NCI-H187 treated with DMSO at 0.1 percent for 48 hours (cell line): Measurements from ENCODE around the gene SEMA3E.

ENCODE experiments used
- DNase-seq: peaks from one replicate; lab custom pipeline; 2025; lab: John Stamatoyannopoulos, UW

Gene SEMA3E

GRCh38 chr7:83640731-83641537 is 8.0 kb downstream of the SEMA3E start:
- DNase-seq, result no peak

DNA sequence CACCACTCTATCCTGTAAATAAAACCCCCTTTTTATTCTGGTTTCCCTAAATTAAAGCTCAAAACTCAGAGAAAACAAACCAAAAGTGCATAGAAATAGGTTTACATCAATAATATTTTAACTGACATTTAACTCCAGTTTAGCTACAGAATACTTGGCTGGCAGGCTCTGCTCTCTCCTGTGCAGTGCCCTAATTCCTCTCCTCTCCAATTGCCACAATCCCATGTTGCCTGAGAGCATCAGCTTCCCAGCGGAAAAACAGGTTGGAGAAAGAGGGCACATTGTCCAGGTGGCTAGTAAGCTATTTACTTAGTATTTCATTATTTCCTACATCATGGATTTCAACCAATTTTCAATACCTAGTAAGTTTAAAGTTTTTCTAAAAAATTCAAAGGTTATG is 8.7 kb downstream of the SEMA3E start:
- no peak for DNase-seq

GRCh38 chr7:83633516-83633915 is 15.4 kb downstream of the SEMA3E start:
- no peak for DNase-seq

DNA sequence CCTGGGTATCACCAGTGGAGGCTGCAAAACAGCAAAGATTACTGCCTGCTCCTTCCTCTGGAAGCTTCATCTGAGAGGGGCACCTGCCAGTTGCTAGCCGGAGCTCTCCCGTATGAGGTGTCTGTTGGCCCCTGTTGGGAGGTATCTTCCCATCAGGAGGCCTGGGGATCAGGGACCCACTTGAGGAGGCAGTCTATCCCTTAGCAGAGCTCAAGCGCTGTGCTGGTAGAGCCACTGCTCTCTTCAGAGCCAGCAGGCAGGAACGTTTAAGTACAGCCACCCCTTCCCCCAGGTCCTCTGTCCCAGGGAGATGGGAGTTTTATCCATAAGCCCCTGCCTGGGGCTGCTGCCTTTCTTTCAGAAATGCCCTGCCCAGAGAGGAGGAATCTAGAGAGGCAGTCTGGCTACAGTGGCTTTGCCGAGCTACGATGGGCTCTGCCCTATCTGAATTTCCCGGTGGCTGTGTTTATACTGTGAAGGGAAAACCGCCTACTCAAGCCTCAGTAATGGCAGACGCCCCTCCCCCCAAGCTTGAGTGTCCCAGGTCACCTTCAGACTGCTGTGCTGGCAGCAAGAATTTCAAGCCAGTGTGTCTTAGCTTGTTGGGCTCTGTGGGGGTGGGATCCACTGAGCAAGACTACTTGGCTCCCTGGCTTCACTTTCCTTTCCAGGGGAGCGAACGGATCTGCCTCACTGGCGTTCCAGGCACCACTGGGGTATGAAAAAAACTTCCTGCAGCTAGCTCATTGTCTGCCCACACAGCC is 19.6 kb downstream of the SEMA3E start:
- DNase-seq, result no peak

GRCh38 chr7:83617858-83618257 is 31.1 kb downstream of the SEMA3E start:
- DNase-seq, result no peak

DNA sequence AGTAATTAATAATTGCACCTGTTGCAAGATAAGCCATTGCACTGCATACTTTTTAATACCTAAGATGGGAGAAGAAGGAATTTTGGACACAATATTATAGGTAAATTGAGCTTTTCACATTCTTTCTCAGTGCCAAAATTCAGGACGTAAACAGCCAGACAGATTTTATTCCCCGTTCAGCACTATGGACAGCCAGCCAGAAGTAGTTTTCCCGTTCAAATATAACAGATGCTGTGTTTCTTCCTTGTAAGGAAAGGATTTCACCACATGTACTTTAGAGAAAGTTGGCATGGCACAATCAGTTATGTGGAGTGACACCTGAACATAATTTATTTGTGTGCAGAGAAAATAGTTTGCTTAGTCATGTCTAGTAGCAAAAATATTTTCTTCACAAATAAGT is 34.8 kb downstream of the SEMA3E start:
- no peak for DNase-seq

GRCh38 chr7:83613232-83613631 is 35.7 kb downstream of the SEMA3E start:
- no peak for DNase-seq

GRCh38 chr7:83611776-83612175 is 37.2 kb downstream of the SEMA3E start:
- no peak for DNase-seq

DNA sequence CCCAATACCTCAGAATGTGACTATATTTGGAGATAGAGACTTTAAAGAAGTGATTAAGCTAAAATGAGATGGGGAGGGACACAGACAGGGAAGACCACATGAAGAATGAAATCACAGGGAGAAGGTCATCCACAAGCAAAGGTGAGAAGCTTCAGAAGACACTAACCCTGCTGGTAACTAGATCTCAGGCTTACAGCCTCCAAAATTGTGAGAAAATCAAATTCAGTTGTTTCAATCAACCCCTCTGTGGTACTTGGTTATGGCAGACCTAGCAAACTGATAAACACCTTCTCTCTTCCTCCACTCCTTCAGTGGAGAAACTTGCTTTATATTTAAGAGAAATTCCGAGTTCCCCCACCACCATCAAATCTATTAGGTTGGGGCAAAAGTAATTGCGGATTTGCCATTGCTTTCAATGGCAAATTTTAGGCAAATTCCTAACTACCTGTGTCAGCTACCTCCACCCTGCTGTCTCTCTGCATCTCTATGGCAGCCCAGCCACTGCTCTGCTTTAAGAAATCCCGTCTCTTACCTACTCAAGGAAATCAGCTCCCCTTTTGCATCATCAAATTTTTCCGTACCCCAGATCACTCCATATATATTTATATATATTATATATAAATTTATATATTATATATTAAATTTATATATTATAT is 38.2 kb downstream of the SEMA3E start:
- no peak for DNase-seq

GRCh38 chr7:83608716-83609115 is 40.2 kb downstream of the SEMA3E start:
- no peak for DNase-seq

GRCh38 chr7:83603649-83604048 is 45.3 kb downstream of the SEMA3E start:
- DNase-seq, result no peak

DNA sequence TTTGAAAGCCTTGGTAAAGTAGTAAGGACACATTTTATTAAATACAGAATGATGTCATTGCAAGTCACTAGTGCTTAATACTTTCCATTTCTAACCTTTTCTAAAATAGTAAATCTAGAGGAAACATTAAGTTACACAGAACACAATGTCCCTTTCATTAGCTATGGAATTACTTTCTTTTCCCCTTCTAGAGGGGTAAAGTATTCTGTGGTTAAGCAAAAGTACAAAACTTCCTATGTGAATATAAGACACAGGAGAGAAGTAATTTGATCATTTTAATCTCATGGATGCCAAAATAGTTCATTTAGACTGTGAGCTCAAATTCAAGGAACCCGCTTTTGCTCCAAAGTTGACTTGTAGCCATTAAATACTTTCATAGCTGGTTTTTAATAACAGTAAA is 49.8 kb downstream of the SEMA3E start:
- DNase-seq, result no peak

GRCh38 chr7:83593921-83594475 is 54.9 kb downstream of the SEMA3E start:
- DNase-seq, result no peak

DNA sequence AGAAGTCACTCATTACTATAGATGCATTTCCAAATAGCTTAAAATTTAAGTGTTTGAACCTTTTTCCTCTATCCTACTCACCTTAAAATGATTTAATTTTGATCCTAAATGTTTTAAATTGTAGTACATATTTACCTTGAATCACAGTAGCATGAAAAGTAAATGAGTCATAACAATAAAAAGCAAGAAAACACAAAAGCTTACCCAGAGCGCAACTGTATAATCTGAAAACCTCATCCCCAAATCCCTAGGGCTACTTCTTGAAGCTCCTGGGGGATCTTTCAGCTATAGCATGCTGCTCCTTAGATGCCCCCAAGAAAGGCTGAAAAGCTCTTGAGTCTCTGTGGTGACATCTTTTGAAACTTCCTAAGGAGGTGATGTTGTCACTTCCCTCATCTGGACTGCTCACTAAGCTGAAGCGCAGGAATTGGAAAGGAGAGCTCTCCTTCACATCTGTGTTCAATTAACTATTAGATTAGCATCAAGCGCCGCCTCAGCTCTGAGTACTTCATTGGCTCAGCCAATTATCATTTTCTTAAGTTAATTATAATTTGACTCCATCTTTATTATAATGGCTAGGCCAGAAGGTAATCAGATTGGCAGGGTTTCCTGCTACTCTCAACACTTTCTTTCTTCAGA is 60.2 kb downstream of the SEMA3E start:
- no peak for DNase-seq

DNA sequence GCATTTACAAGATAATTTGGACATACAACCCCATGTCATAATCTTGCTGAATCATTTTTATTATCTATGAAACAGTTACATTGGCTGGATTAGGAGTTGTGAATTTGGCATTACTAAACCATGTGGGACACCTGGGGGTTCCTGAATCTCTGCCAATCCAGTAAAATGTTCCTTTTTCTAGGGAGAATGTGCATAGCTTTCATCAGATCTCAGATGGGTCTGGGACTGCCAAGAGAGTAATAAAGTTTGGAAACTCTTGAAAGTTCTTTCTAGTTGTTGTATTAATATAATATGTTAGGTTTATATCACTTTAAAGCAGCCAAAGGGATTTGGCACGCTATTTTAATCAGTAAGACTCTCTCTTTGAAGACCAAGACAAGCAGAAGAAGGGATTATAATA is 62.7 kb downstream of the SEMA3E start:
- no peak for DNase-seq

DNA sequence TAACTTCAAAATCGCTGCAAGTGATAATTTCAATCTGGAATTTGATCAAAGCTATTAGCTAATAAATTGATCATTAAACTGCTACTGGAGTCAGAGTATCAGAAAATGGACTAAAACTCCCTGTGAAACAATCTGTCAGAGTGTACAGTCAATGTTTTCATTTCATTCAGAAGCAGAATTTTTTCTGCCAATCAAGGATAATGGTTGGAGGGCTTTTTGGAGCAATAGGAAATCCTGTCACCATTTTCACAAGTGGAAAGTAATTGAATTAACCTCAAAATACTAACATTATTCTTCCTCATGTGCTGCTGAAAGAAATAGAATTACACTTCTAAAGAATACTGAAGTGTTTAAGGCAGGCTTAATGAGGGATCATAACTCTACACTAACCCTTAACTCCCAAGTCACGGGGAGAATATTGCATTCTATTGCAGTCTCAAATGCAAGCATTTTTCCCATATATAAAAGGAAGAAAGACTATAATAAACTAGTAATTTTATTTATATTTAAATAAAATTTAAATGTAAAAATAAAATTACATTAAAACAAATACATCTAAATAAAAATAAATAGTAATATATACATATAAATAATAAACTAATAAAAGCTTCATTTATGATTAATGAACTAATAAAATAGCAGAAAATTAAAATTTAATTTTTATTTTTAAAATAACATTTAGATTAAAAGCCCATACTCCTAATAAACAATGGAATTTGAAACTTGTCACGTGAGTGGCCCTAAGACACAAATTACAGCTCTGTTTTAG is 67.1 kb downstream of the SEMA3E start:
- DNase-seq, result no peak

DNA sequence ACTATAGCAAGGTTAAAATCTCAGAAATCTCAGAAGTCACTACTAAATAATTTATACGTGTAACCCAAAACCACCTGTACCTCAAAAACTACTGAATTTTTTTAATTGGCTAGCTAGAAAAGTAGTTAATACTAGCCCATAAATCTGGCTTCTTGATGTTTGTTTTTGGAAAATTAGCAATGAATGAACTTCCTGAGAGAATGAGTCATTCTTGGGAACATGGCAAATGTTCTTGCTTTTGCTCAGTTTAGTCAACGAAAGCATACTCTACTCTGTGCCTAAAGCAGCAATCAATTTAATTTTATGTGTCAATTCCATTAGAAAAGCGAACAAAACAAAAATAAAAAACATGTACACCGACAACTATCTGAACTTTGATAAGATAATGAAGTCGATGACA is 69.2 kb downstream of the SEMA3E start:
- DNase-seq, result no peak

GRCh38 chr7:83575436-83575835 is 73.5 kb downstream of the SEMA3E start:
- no peak for DNase-seq

DNA sequence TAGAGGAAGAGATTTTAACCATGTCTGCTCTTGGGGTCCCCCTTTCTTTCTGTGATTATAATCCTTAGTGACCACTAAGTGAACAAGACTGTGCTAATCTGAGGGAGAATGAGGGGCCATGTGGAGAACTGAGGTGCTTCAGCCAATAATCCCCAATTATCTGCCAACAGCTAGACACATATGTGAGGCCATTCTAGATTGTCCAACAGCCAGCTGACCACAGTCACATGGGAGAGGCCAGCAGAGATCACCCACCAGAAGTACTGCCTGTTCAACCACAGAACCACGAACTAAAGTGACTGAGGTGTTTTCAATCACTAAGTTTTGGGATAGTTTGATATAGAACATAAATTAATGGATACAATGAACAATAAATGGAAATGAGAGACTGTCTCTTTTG is 74.3 kb downstream of the SEMA3E start:
- no peak for DNase-seq

GRCh38 chr7:83562960-83563359 is 86.0 kb downstream of the SEMA3E start:
- no peak for DNase-seq

- DNase-seq, result no peak
Measured at GRCh38 chr7:83562289-83562688, 86.7 kb downstream of the SEMA3E start.
